Astrocyte of the spinal cord (primary cell): ENCODE data around the gene GCNA.
A peak's percentile ranks its signal among the peaks of the same experiment; 100 is the strongest.

Source experiments
- DNase-seq: peaks from one replicate; pipeline ENCODE4 v3.0.0; 2011; ENCODE audit warnings: low read depth, low spot score
- H3K4me3 ChIP-seq: 2 replicates; pipeline ENCODE4 v1.5.1; 2011; ENCODE audit warnings: low read depth, mild to moderate bottlenecking, low read length, moderate library complexity
- in situ Hi-C: cut with HindIII; loops from 2 replicates; pipeline ENCODE4 v1.10.0; 2017; ENCODE audit warnings: low sequenced_read_pairs
- TF ChIP-seq, protein P1 (sequence below): IDR thresholded peaks from 2 replicates; pipeline ENCODE4 v1.5.1; 2012; ENCODE audit warnings: low read depth, mild to moderate bottlenecking, low read length, inconsistent platforms

Gene GCNA

DNA sequence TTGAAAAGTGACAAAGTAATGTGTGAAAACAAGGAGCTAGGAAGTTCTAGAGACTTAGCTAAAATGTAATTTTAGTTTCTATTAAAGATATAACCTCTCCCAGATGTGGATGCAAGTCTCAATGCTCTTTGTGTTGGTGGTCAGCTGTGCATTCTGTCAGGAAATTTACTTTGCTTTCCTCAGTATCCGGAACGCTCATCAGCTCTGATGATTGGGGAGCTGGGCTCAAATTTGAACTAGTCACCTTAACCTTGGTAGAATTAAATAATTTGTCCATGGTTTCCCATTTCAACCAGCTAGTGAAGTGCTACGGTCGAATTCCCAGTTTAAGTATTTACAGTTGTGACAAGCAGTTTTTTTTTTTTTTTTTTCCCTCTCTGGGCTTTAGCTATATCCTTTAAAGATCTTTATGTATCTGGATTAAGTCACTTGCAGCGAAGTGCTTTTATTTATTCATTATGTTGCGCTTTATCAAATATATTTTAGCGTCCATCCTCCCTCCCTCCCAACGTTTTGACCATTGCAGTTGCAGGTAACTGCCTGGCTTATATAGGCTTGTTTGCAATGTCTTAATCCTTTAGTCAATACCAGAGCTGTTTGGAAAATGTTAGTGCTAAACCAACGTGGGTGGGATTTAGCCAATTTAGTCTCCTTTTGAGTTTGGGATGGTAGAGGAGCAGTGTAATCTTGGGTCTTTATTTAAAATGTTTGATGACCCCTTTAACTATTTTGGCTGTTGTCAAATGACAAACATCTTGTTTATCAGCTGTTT is 43.3 kb upstream of the GCNA start:
- TF ChIP-seq, protein P1, sequence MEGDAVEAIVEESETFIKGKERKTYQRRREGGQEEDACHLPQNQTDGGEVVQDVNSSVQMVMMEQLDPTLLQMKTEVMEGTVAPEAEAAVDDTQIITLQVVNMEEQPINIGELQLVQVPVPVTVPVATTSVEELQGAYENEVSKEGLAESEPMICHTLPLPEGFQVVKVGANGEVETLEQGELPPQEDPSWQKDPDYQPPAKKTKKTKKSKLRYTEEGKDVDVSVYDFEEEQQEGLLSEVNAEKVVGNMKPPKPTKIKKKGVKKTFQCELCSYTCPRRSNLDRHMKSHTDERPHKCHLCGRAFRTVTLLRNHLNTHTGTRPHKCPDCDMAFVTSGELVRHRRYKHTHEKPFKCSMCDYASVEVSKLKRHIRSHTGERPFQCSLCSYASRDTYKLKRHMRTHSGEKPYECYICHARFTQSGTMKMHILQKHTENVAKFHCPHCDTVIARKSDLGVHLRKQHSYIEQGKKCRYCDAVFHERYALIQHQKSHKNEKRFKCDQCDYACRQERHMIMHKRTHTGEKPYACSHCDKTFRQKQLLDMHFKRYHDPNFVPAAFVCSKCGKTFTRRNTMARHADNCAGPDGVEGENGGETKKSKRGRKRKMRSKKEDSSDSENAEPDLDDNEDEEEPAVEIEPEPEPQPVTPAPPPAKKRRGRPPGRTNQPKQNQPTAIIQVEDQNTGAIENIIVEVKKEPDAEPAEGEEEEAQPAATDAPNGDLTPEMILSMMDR = no peak
- in situ Hi-C loops = no loop called here
- DNase-seq = no peak
- H3K4me3 ChIP-seq = peak overlapping the region; percentile 95

DNA sequence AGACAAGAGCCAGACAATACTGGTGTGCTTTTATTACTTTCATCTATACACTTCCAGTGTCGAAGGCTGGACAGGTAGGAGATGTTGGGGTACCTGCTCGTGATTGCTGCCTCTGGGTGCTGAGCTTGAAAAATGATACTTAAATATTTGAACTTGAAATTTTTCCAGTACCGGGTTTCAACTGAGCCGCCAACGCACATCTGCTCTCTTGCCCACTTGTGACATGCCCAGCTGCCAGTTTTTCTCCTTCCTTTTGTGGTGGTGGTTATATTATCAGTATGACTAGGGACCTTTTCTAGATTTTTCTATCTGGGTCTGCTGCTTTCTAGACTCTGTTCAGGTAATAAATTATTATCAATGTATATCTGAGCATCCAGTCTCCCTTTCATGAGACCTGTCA is 42.0 kb upstream of the GCNA start:
- TF ChIP-seq, protein P1 = no peak
- peak overlapping the region; percentile 7 for H3K4me3 ChIP-seq
- in situ Hi-C loops = no loop called here
- no peak for DNase-seq

DNA sequence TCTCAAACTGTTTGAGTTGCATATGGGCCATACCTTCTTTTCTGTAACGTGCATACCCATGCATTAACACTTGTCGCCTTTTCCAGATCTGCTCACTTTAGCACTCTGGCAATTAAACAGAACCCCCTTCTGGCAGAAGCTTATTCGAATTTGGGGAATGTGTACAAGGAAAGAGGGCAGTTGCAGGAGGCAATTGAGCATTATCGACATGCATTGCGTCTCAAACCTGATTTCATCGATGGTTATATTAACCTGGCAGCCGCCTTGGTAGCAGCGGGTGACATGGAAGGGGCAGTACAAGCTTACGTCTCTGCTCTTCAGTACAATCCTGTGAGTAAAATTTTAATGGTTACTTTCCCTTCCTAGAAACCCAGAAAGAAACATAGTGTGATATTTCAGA is 40.5 kb upstream of the GCNA start:
- in situ Hi-C loops = no loop called here
- no peak overlapping the region for H3K4me3 ChIP-seq
- TF ChIP-seq, protein P1 = no peak
- DNase-seq = no peak

DNA sequence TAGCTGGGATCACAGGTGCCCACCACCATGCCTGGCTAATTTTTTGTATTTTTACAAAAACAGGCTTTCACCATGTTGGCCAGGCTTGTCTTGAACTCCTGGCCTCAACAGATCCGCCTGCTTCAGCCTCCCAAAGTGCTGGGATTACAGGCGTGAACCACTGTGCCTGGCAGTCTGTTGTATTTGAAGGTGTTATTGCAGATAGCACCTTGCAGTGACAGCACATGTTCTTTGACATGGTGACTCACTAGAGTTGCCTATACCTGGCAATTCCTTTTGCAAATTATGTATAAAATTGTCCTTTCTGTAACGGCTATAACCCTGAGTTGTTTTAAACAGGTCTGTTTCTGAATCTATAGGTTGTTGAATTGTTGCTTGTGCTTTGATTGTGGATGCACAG is 37.4 kb upstream of the GCNA start:
- in situ Hi-C loops = no loop called here
- TF ChIP-seq, protein P1 = no peak
- DNase-seq = no peak
- no peak overlapping the region for H3K4me3 ChIP-seq

DNA sequence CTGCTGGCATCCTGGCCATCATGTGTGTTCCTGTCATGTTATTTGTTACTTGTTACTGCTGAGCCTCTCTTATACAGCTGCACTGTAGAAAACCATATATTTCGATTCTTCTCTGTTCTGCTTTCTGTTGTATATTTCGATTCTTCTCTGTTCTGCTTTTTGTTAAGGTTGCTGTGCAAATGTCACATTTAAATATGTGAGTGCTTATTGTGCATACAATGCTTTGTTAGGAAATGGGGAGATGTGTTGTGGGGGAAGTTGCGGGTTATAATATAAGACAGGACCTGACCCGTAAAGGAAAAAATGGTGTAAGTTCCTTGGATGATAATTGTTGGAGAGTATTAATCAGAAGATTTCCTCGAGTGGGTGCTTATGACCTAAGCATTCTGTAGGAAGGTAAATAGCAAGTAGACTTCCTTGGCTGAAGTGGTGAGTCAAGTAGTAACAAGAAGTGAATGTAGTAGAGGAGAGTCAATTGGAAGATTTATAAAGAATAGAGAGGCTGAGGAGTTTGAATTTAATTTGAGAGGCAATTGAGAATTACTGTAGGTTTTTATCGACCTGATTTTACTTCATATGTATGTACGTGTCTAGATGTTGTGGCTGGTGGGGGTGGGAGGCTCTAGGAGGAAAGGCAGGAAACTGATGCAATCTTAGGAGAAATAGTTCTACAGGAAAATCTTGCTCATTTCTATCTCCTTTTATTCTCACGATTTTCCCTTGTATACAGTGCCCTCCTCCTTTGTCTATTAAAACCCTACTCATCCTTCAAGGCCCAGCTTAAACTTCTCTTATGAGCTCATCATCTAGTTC is 36.8 kb upstream of the GCNA start:
- H3K4me3 ChIP-seq = no peak overlapping the region
- in situ Hi-C loops = no loop called here
- peak; percentile 52 for DNase-seq
- TF ChIP-seq, protein P1 = no peak

DNA sequence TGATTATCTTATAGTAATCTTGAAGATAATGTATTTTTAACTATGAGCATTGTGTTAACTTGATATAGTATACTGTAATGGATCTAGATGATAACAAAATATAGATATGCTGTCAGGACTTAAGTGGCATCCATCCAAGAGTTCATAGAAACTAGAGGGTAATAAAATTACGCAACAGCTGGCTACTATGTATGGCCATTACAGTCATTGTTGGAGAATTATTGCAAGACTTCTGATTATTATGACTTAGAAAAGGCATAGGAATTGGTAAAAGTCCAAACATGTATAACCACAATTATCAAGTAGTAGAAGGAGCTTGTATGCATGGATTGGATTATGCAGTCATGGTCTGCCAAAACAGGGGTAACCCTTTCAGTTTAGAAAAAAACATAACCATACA is 35.8 kb upstream of the GCNA start:
- in situ Hi-C loops = no loop called here
- no peak overlapping the region for H3K4me3 ChIP-seq
- peak; percentile 29 for DNase-seq
- TF ChIP-seq, protein P1 = no peak
